ENCODE measurements around the gene RARRES2. TPM values are rescaled to one million over a fixed set of nuclear protein-coding genes. Genes with fewer than 3 reads are reported as not detected.

Gene RARRES2
- total and polyA plus RNA-seq, 2 of the 13 experiments (the other 11 are each of a cell fraction or from before 2014, with no cell fraction given): 134 to 172 TPM

DNA sequence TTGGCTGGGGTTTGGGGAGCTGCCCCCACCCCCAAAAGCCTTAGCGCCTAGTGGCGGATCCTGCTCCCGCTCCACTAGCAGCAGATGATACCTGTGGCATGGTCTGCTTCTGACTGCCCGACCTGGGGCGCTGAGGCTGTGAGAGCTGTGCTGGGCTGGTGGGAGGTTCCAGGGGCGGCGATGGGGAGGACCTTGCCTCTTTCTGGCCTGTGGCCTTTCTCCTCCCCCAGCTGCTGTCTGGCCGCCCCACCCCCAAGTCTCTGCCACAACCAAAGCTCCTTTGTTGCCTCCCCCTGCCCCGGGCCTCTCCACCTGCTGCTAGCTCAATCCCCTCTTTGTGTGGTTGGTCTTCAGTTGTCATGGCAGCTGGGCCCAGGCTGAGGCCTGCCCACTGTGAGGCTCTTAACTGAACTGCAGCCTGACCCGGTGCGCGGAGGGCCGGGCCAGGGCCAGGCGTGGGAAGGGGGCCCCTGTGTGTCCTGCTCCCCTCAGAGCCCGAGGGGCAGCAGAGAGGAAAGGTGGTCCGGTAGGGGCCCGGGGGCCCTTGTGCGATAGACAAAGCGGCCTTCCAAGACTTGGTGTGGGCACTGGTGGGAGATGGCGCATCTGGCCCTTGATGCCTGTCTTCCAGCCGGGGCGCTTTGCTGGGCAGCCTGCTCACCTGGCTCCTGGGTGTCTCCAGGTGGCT is 42.4 kb upstream of the RARRES2 start (continued):
- no peak for TF ChIP-seq HCFC1 (IDR thresholded peaks at IDR 0.05; ENCODE audit: low read depth, low read length)
- TF ChIP-seq KMT2B (CRISPR knock-in tag; IDR thresholded peaks at IDR 0.05): no peak
- TF ChIP-seq, protein P1, sequence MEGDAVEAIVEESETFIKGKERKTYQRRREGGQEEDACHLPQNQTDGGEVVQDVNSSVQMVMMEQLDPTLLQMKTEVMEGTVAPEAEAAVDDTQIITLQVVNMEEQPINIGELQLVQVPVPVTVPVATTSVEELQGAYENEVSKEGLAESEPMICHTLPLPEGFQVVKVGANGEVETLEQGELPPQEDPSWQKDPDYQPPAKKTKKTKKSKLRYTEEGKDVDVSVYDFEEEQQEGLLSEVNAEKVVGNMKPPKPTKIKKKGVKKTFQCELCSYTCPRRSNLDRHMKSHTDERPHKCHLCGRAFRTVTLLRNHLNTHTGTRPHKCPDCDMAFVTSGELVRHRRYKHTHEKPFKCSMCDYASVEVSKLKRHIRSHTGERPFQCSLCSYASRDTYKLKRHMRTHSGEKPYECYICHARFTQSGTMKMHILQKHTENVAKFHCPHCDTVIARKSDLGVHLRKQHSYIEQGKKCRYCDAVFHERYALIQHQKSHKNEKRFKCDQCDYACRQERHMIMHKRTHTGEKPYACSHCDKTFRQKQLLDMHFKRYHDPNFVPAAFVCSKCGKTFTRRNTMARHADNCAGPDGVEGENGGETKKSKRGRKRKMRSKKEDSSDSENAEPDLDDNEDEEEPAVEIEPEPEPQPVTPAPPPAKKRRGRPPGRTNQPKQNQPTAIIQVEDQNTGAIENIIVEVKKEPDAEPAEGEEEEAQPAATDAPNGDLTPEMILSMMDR (CRISPR knock-in tag; IDR thresholded peaks at IDR 0.05): peak; percentile 37; the same call in 1 of the 2 replicates
- peak; percentile 48; the same call in 1 of the 2 replicates for TF ChIP-seq CHD2 (IDR thresholded peaks at IDR 0.05; ENCODE audit: low read depth, low read length)
- TF ChIP-seq HOXA3 (CRISPR knock-in tag; IDR thresholded peaks at IDR 0.05): peak; percentile 74
- TF ChIP-seq EEA1 (CRISPR knock-in tag; IDR thresholded peaks at IDR 0.05; ENCODE audit: borderline replicate concordance): no peak
- no peak; the same call in 1 of the 2 replicates for TF ChIP-seq ESRRA (CRISPR knock-in tag; IDR thresholded peaks at IDR 0.05; ENCODE audit: low read depth)
- TF ChIP-seq, protein P2, sequence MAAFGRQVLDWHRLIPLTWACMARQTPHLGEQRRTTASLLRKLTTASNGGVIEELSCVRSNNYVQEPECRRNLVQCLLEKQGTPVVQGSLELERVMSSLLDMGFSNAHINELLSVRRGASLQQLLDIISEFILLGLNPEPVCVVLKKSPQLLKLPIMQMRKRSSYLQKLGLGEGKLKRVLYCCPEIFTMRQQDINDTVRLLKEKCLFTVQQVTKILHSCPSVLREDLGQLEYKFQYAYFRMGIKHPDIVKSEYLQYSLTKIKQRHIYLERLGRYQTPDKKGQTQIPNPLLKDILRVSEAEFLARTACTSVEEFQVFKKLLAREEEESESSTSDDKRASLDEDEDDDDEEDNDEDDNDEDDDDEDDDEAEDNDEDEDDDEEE (CRISPR knock-in tag; IDR thresholded peaks at IDR 0.05): peak; percentile 23; the same call in 1 of the 2 replicates
- TF ChIP-seq SOX13 (IDR thresholded peaks at IDR 0.05): no peak; the same call in 1 of the 2 replicates
- TF ChIP-seq SOX13 (CRISPR knock-in tag; conservative IDR thresholded peaks at IDR 0.05 in 1 of 2, IDR thresholded peaks at IDR 0.05 in 1 of 2): peak in 1 of 2 experiments; percentile 70; a peak in 1 of 4 replicates
- peak; percentile 67; the same call in 1 of the 2 replicates for TF ChIP-seq ZSCAN30 (CRISPR knock-in tag; IDR thresholded peaks at IDR 0.05)
- TF ChIP-seq, protein P3, sequence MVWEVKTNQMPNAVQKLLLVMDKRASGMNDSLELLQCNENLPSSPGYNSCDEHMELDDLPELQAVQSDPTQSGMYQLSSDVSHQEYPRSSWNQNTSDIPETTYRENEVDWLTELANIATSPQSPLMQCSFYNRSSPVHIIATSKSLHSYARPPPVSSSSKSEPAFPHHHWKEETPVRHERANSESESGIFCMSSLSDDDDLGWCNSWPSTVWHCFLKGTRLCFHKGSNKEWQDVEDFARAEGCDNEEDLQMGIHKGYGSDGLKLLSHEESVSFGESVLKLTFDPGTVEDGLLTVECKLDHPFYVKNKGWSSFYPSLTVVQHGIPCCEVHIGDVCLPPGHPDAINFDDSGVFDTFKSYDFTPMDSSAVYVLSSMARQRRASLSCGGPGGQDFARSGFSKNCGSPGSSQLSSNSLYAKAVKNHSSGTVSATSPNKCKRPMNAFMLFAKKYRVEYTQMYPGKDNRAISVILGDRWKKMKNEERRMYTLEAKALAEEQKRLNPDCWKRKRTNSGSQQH (CRISPR knock-in tag; IDR thresholded peaks at IDR 0.05; ENCODE audit: low read depth): peak; percentile 60; the same call in 1 of the 2 replicates
- no peak for TF ChIP-seq SMAD1 (CRISPR knock-in tag; IDR thresholded peaks at IDR 0.05; ENCODE audit: borderline replicate concordance, low read depth)
- TF ChIP-seq, protein P4, sequence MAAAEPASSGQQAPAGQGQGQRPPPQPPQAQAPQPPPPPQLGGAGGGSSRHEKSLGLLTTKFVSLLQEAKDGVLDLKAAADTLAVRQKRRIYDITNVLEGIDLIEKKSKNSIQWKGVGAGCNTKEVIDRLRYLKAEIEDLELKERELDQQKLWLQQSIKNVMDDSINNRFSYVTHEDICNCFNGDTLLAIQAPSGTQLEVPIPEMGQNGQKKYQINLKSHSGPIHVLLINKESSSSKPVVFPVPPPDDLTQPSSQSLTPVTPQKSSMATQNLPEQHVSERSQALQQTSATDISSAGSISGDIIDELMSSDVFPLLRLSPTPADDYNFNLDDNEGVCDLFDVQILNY (CRISPR knock-in tag; conservative IDR thresholded peaks at IDR 0.05): no peak
- no peak for TF ChIP-seq FOSL1 (CRISPR knock-in tag; IDR thresholded peaks at IDR 0.05; ENCODE audit: borderline replicate concordance)
- peak; percentile 57 for TF ChIP-seq PHF8 (CRISPR knock-in tag; IDR thresholded peaks at IDR 0.05)
- no peak for TF ChIP-seq CC2D1A (CRISPR knock-in tag; IDR thresholded peaks at IDR 0.05)
- no peak for TF ChIP-seq ZNF75D (CRISPR knock-in tag; IDR thresholded peaks at IDR 0.05; ENCODE audit: borderline replicate concordance)
- no peak for TF ChIP-seq MAFK (conservative IDR thresholded peaks at IDR 0.05 in 1 of 2, IDR thresholded peaks at IDR 0.05 in 1 of 2; ENCODE audit: low read length in 2 of 2)
- TF ChIP-seq FLYWCH1 (CRISPR knock-in tag; IDR thresholded peaks at IDR 0.05): no peak
- no peak for TF ChIP-seq POLR2AphosphoS2 (IDR thresholded peaks at IDR 0.05; ENCODE audit: low read depth, low read length)
- TF ChIP-seq, protein P5, sequence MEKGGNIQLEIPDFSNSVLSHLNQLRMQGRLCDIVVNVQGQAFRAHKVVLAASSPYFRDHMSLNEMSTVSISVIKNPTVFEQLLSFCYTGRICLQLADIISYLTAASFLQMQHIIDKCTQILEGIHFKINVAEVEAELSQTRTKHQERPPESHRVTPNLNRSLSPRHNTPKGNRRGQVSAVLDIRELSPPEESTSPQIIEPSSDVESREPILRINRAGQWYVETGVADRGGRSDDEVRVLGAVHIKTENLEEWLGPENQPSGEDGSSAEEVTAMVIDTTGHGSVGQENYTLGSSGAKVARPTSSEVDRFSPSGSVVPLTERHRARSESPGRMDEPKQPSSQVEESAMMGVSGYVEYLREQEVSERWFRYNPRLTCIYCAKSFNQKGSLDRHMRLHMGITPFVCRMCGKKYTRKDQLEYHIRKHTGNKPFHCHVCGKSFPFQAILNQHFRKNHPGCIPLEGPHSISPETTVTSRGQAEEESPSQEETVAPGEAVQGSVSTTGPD (CRISPR knock-in tag; IDR thresholded peaks at IDR 0.05): no peak; the same call in 1 of the 2 replicates
- TF ChIP-seq, protein P6, sequence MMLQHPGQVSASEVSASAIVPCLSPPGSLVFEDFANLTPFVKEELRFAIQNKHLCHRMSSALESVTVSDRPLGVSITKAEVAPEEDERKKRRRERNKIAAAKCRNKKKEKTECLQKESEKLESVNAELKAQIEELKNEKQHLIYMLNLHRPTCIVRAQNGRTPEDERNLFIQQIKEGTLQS (CRISPR knock-in tag; IDR thresholded peaks at IDR 0.05): no peak

Data from HepG2 (cell line).